ENCODE measurements around the gene RALGAPB.

The RALGAPB gene

GRCh38 chr20:38586181-38586525, 113.5 kb downstream of the RALGAPB start:
- no peaks in the 10 kb centered on the region for H3K9me3 ChIP-seq (ENCODE audit: control insufficient read depth, low read length)

GRCh38 chr20:38588303-38588702, 115.7 kb downstream of the RALGAPB start:
- WGBS = 84% methylated on average over 5 of the region's 6 CpGs
- Histone ChIP-seq H3K18ac (ENCODE audit: low read depth in 1 of 2, low read length in 2 of 2) (no peak overlapping the region), H3K9ac (ENCODE audit: low read length) (no peak overlapping the region), H3K23ac (ENCODE audit: low read length in 2 of 2) (no peak overlapping the region), H4K8ac (ENCODE audit: low read length) (no peak overlapping the region), H2AK5ac (ENCODE audit: low read length, severe bottlenecking) (no peak overlapping the region), H2BK120ac (ENCODE audit: low read depth, low read length) (no peak overlapping the region), H3K4me2 (ENCODE audit: low read length, poor library complexity, severe bottlenecking) (no peak overlapping the region), H3K4me1 (ENCODE audit: control insufficient read depth, insufficient read depth, low read depth, low read length) (peaks cover 17% of the 10 kb centered on the region), H2BK15ac (ENCODE audit: low read depth, poor library complexity, severe bottlenecking) (no peak overlapping the region), H2BK5ac (ENCODE audit: low read depth, low read length, poor library complexity, severe bottlenecking) (no peak overlapping the region), H2AFZ (ENCODE audit: low read depth, low read length) (no peak overlapping the region), H3K9me3 (ENCODE audit: control insufficient read depth, low read length) (no peaks in the 10 kb centered on the region), H3K27ac (ENCODE audit: low read length, poor library complexity, severe bottlenecking) (no peak overlapping the region), H3K4ac (ENCODE audit: low read depth in 1 of 2, low read length in 2 of 2) (no peak overlapping the region), H2BK12ac (ENCODE audit: low read length in 2 of 2) (no peak overlapping the region), H4K91ac (ENCODE audit: low read length) (no peak overlapping the region), H3K36me3 (ENCODE audit: control insufficient read depth in 1 of 2, insufficient read depth in 2 of 2, low read depth in 1 of 2, low read length in 2 of 2) (no peaks in the 10 kb centered on the region), H3K4me3 (ENCODE audit: insufficient read depth in 1 of 2, low read depth in 1 of 2, low read length in 2 of 2) (no peak overlapping the region), H3K14ac (ENCODE audit: low read length in 2 of 2) (no peak overlapping the region), H3K27me3 (ENCODE audit: control insufficient read depth in 1 of 2, insufficient read depth in 1 of 2, low read length in 2 of 2) (peaks cover 3 to 57% of the 10 kb centered on the region in 2 experiments), H3K79me1 (replicated peaks; ENCODE audit: low read length, poor library complexity, severe bottlenecking) (no peaks in the 10 kb centered on the region)
- DNase-seq = no peak

More at GRCh38 chr20:38586181-38586525, 113.5 kb downstream of the RALGAPB start:
- H2AK5ac ChIP-seq (ENCODE audit: low read length, severe bottlenecking) = no peak overlapping the region
- no peak overlapping the region for H3K4ac ChIP-seq (ENCODE audit: low read depth in 1 of 2, low read length in 2 of 2)
- H3K18ac ChIP-seq (ENCODE audit: low read depth in 1 of 2, low read length in 2 of 2) = no peak overlapping the region
- no peak overlapping the region for H2BK120ac ChIP-seq (ENCODE audit: low read depth, low read length)
- no peak overlapping the region for H3K23ac ChIP-seq (ENCODE audit: low read length in 2 of 2)
- H4K91ac ChIP-seq (ENCODE audit: low read length) = no peak overlapping the region
- H4K8ac ChIP-seq (ENCODE audit: low read length) = no peak overlapping the region
- H3K14ac ChIP-seq (ENCODE audit: low read length in 2 of 2) = no peak overlapping the region
- DNase-seq = no peak
- H3K9ac ChIP-seq (ENCODE audit: low read length) = no peak overlapping the region
- no peak overlapping the region for H3K4me2 ChIP-seq (ENCODE audit: low read length, poor library complexity, severe bottlenecking)
- H2BK15ac ChIP-seq (ENCODE audit: low read depth, poor library complexity, severe bottlenecking) = no peak overlapping the region
- H2BK12ac ChIP-seq (ENCODE audit: low read length in 2 of 2) = no peak overlapping the region
- H2AFZ ChIP-seq (ENCODE audit: low read depth, low read length) = no peak overlapping the region
- H2BK5ac ChIP-seq (ENCODE audit: low read depth, low read length, poor library complexity, severe bottlenecking) = no peak overlapping the region
- H3K27me3 ChIP-seq (ENCODE audit: control insufficient read depth in 1 of 2, insufficient read depth in 1 of 2, low read length in 2 of 2) = peaks cover 3 to 62% of the 10 kb centered on the region in 2 experiments
- 80% methylated on average over 3 of the region's 3 CpGs for WGBS
- no peak overlapping the region for H3K4me3 ChIP-seq (ENCODE audit: insufficient read depth in 1 of 2, low read depth in 1 of 2, low read length in 2 of 2)
- no peaks in the 10 kb centered on the region for H3K79me1 ChIP-seq (replicated peaks; ENCODE audit: low read length, poor library complexity, severe bottlenecking)
- H3K4me1 ChIP-seq (ENCODE audit: control insufficient read depth, insufficient read depth, low read depth, low read length) = peaks cover 12% of the 10 kb centered on the region
- H3K27ac ChIP-seq (ENCODE audit: low read length, poor library complexity, severe bottlenecking) = no peak overlapping the region
- H3K36me3 ChIP-seq (ENCODE audit: control insufficient read depth in 1 of 2, insufficient read depth in 2 of 2, low read depth in 1 of 2, low read length in 2 of 2) = no peaks in the 10 kb centered on the region

GRCh38 chr20:38589351-38589750, 116.7 kb downstream of the RALGAPB start:
- Histone ChIP-seq H3K9me3 (ENCODE audit: control insufficient read depth, low read length) (no peaks in the 10 kb centered on the region), H2BK15ac (ENCODE audit: low read depth, poor library complexity, severe bottlenecking) (no peak overlapping the region), H2BK12ac (ENCODE audit: low read length in 2 of 2) (no peak overlapping the region), H3K18ac (ENCODE audit: low read depth in 1 of 2, low read length in 2 of 2) (no peak overlapping the region), H3K27me3 (ENCODE audit: control insufficient read depth in 1 of 2, insufficient read depth in 1 of 2, low read length in 2 of 2) (peaks cover 0 to 47% of the 10 kb centered on the region in 2 experiments), H3K36me3 (ENCODE audit: control insufficient read depth in 1 of 2, insufficient read depth in 2 of 2, low read depth in 1 of 2, low read length in 2 of 2) (no peaks in the 10 kb centered on the region), H3K23ac (ENCODE audit: low read length in 2 of 2) (no peak overlapping the region), H3K4me3 (ENCODE audit: insufficient read depth in 1 of 2, low read depth in 1 of 2, low read length in 2 of 2) (no peak overlapping the region), H3K4me2 (ENCODE audit: low read length, poor library complexity, severe bottlenecking) (no peak overlapping the region), H2AFZ (ENCODE audit: low read depth, low read length) (no peak overlapping the region), H3K4ac (ENCODE audit: low read depth in 1 of 2, low read length in 2 of 2) (no peak overlapping the region), H3K4me1 (ENCODE audit: control insufficient read depth, insufficient read depth, low read depth, low read length) (peaks cover 17% of the 10 kb centered on the region), H3K9ac (ENCODE audit: low read length) (no peak overlapping the region), H3K14ac (ENCODE audit: low read length in 2 of 2) (no peak overlapping the region), H2BK5ac (ENCODE audit: low read depth, low read length, poor library complexity, severe bottlenecking) (no peak overlapping the region), H4K8ac (ENCODE audit: low read length) (no peak overlapping the region), H3K27ac (ENCODE audit: low read length, poor library complexity, severe bottlenecking) (no peak overlapping the region), H4K91ac (ENCODE audit: low read length) (no peak overlapping the region), H2BK120ac (ENCODE audit: low read depth, low read length) (no peak overlapping the region), H2AK5ac (ENCODE audit: low read length, severe bottlenecking) (no peak overlapping the region), H3K79me1 (replicated peaks; ENCODE audit: low read length, poor library complexity, severe bottlenecking) (no peaks in the 10 kb centered on the region)
- 84% methylated on average over 4 of the region's 4 CpGs for WGBS
- no peak for DNase-seq

GRCh38 chr20:38589967-38590675, 117.5 kb downstream of the RALGAPB start:
- no peak overlapping the region for H3K18ac ChIP-seq (ENCODE audit: low read depth in 1 of 2, low read length in 2 of 2)
- no peak overlapping the region for H3K9ac ChIP-seq (ENCODE audit: low read length)
- no peak overlapping the region for H3K4me3 ChIP-seq (ENCODE audit: insufficient read depth in 1 of 2, low read depth in 1 of 2, low read length in 2 of 2)
- no peak overlapping the region for H3K4ac ChIP-seq (ENCODE audit: low read depth in 1 of 2, low read length in 2 of 2)
- H3K36me3 ChIP-seq (ENCODE audit: control insufficient read depth in 1 of 2, insufficient read depth in 2 of 2, low read depth in 1 of 2, low read length in 2 of 2) = no peaks in the 10 kb centered on the region
- H3K23ac ChIP-seq (ENCODE audit: low read length in 2 of 2) = no peak overlapping the region
- no peak overlapping the region for H2BK5ac ChIP-seq (ENCODE audit: low read depth, low read length, poor library complexity, severe bottlenecking)
- no peak overlapping the region for H2BK15ac ChIP-seq (ENCODE audit: low read depth, poor library complexity, severe bottlenecking)
- H3K4me2 ChIP-seq (ENCODE audit: low read length, poor library complexity, severe bottlenecking) = no peak overlapping the region
- no peak overlapping the region for H2AK5ac ChIP-seq (ENCODE audit: low read length, severe bottlenecking)
- H3K27ac ChIP-seq (ENCODE audit: low read length, poor library complexity, severe bottlenecking) = no peak overlapping the region
- H3K79me1 ChIP-seq (replicated peaks; ENCODE audit: low read length, poor library complexity, severe bottlenecking) = no peaks in the 10 kb centered on the region
- WGBS = 96% methylated on average over 3 of the region's 3 CpGs
- H3K9me3 ChIP-seq (ENCODE audit: control insufficient read depth, low read length) = no peaks in the 10 kb centered on the region
- H2BK120ac ChIP-seq (ENCODE audit: low read depth, low read length) = no peak overlapping the region
- no peak overlapping the region for H4K8ac ChIP-seq (ENCODE audit: low read length)
- DNase-seq = no peak
- H4K91ac ChIP-seq (ENCODE audit: low read length) = no peak overlapping the region
- peak overlapping the region in 1 of 2 experiments; percentile 37 for H3K14ac ChIP-seq (ENCODE audit: low read length in 2 of 2)
- H2BK12ac ChIP-seq (ENCODE audit: low read length in 2 of 2) = no peak overlapping the region
- peaks cover 0 to 45% of the 10 kb centered on the region in 2 experiments for H3K27me3 ChIP-seq (ENCODE audit: control insufficient read depth in 1 of 2, insufficient read depth in 1 of 2, low read length in 2 of 2)
- H2AFZ ChIP-seq (ENCODE audit: low read depth, low read length) = no peak overlapping the region
- peaks cover 17% of the 10 kb centered on the region for H3K4me1 ChIP-seq (ENCODE audit: control insufficient read depth, insufficient read depth, low read depth, low read length)
